Ishikawa (cell line): ENCODE results near the gene ANKRD31.

Experiments
- CEBPB ChIP-seq: IDR thresholded peaks from 2 replicates; pipeline ENCODE4 v1.6.1; 2012
- EP300 ChIP-seq: IDR thresholded peaks from 2 replicates; pipeline ENCODE4 v1.6.1; 2012; ENCODE audit warnings: borderline replicate concordance
- NFIC ChIP-seq: IDR thresholded peaks from 2 replicates; pipeline ENCODE4 v1.6.1; 2012
- REST ChIP-seq: IDR thresholded peaks from 2 replicates; pipeline ENCODE4 v1.6.1; 2012; ENCODE audit warnings: low read depth, mild to moderate bottlenecking
- ZBTB7A ChIP-seq: IDR thresholded peaks from 2 replicates; pipeline ENCODE4 v1.6.1; 2012; ENCODE audit warnings: low read depth

- no peak for TF ChIP-seq CEBPB
- no peak for TF ChIP-seq EP300
- no peak for TF ChIP-seq NFIC
- no peak for TF ChIP-seq REST
- TF ChIP-seq ZBTB7A = no peak
Observed at GRCh38 chr5:75156585-75156984, 80.1 kb downstream of the ANKRD31 start.
